ENCODE measurements around the gene FUT6. TPM values are rescaled to one million over a fixed set of nuclear protein-coding genes. Genes with fewer than 3 reads are reported as not detected.
"Not testable (repeated sequence)": the region's sequence is repeated elsewhere in the genome, so short reads cannot be mapped to it uniquely, and the experiment has no call there.

FUT6 gene
- polyA plus RNA-seq, 1 donor, result 13.4 TPM

DNA sequence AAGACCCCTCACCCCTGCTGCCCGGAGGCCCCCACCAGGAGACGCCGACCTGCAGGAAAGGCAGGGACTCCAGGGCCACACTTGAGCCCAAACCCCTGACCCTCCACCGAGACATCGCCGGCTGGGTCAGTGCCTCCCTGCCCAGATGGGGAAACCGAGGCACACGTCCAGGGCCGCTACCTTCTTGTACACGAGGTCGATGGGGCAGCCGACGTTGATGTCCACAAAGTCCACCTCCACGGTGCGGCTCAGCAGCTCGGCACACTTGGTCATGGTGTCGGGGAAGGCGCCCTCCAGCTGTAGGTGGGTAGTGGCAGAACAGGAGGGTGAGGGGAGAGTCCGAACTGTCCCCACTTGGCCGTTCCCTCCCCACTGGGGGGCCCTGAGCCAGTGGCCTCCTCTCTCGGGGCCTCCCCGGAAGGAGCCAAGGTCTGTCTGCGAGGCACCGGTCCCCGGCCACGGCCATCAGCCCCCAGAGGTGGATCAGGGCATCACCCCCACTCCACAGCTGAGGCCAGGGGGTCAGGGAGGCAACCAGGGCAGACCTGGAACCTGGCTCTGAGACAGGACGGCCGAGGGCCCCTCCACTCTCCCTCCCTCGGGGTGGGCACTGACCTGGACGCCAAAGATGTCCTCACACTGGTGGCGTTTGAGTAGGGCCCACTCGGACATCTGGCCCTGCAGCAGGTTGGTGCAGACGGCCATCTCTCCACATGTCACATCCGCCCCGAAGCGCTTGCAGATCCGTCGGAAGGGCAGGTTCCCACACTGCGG, 51.9 kb downstream of the FUT6 start:
- DNase-seq, result no peak

DNA sequence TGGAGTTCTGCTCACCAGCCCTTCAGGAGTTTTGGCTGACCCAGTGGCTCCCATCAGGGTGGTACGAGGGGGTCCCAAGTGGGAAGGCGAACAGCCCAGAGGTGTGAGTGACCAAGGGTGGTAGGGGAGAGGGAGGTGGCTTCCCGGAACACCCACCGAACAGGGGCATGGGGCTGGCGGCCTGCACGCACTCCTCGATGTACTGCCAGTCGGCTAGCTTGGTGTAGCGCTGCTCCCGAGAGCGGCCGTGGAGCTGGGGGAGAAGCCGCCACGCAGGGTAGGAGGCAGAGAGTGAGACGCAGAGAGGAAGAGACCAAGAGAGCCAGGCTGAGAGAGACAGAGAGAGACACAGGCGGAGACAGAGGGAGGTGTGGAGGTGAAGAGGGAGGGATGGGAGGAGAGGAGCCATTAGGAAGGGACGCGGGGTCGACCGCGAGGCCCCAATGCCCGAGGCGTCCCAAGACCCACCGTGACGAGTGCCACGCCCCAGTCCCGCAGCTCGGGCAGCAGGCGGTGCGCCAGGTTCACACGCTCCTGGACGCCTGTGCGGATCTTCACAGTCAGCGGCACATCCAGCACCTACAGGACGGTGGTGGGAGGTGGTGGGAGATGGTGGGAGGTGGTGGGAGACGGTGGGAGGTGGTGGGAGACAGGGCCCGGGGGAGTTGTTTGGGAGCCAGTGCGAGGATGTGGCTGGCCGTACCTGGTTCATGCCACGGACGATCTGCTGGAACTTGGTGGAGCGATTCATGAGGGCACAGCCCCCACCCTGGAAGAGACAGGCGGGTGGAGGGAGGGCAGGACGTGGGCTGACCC, 52.7 kb downstream of the FUT6 start:
- no peak for DNase-seq

DNA sequence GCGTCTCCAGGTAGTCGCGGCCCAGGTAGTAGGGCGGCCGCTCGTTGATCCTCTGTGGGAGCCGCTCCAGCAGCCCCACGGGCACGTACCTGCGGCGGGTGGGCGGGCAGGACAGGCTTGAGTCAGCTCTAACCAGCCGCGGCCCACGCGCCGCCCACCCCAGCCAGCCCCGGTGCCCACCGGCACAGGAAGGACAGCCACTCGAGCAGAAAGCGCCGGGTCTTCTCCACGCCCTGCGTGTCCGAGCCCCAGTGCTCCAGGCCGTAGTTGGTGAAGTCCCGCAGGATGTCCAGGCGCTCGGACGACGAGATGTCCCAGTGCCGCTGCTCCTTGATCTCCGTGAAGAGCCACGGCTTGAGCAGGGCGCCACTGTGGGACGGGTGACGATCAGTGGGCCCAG, 54.1 kb downstream of the FUT6 start:
- no peak for DNase-seq

DNA sequence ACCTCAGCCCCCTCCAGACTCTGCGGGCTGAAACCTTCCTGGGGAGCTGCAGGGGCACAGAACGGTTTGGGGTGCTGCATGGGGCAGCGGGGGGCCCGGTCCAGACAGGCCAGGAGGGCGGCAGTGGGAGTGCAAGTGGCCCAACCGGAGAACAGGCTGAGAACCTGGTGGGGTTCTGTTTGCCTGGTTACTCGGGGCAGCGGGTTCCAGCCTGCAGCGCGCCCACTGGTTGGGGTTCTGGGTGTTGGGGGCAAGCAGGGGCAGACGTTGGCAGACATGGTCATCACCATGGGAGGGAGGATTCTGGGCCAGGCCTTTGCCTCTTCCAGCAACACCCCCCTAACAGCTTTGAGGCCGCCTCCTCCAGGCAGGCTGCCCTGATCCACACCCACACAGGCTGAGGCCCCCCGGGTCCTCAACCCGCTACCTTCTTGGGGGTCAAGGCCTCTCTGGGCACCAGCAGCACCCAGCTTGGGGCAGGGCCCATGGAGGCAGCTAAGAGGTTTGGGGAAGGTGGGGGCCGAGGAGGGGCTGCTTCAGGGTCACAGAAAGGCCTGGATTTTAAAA, 54.8 kb downstream of the FUT6 start, which contains the start of gene PRR22:
PRR22 (minus strand) TSS at position 166 of the 567 bp plus-strand sequence; CDS start at position 80, 86 bp downstream.
- DNase-seq, result no peak

DNA sequence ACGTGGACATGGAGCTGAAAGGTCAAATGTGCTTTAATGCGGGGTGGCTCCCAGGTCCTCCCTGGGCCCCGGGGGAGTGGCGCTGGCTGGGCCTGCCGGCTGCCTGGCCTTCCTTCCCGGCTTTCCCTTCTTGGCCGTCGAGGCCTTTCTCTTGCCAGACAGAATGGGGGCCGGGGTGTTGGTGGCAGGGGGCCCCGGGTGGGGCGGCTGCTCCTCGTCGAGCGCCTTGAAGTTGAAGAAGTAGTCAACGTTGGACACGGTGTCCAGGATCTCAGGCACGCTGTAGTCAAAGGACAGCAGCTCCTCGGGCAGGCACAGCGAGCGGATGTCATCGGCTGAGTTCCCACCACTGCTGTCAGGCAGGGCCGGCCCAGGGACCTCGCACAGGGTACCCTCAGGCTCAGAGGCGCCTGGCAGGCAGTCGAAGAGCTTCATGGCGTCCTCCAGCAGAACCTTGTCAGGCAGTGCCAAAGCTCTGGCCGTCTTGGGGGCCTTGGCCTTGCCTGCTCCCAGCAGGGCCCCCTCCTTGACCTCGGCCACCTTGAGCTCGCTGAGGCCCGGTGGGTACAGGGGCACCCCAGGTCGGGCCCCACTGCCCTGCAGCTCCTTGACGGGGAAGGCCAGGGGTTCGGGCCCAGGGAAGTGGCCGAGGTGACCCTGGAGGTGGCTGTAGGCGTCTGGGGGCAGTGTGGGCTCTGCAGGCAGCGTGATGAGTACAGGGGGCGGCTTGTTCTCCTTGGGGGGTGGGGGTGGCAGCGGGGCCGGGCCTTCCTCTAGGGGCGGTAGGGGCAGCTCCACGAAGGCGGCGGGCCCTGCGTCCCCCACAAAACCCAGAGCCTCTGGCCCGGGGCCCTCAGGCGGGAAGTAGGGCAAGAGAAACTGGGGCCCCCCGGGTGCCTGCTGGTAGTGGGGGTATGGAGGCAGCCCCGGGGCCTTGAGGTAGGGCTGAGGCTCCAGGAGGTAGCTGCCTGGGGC, 56.3 kb downstream of the FUT6 start:
- no peak for DNase-seq

DNA sequence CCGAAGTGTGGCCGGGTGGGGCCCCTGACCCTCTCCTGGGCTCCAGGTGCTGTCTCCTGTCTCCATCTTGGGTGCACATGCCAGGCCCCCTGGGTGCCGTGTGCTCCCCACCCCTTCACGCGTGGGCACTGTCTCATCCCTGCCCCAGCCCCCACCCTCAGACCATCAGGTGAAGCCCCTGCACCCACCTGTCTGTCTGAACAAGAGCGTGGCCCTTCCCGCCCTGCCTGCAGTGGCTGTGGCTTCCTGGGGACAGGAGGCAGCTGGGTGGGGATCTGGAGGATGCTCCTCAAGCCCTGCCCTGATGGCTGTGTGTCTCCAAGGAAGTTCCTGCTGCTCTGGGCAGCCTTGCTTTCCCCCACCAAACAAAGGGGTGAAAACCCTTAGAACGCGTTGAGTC, 57.2 kb downstream of the FUT6 start:
- DNase-seq, result no peak

DNA sequence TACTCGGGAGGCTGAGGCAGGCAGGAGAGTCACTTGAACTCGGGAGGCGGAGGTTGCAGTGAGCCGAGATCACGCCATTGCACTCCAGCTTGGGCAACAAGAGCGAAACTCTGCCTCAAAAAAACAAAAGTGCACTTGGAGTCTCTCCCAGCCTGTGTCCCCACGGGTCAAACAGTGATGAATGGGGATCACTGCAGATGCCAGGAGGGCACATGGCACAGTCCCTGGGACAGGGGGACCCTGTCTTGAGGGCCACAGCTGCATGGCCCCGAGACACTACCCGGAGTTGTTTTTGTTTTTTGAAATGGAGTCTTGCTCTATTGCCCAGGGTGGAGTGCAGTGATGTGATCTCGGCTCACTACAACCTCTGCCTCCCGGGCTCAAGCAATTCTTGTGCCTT, 58.6 kb downstream of the FUT6 start:
- not testable (repeated sequence) for DNase-seq

Other genes with a start within 250 kb of the FUT6 start
- 118 TPM for gene SAFB2, start 216.9 kb downstream of the FUT6 start, polyA plus RNA-seq (ENCODE audit: insufficient read length)
- gene SAFB, start 216.6 kb downstream of the FUT6 start, polyA plus RNA-seq (ENCODE audit: insufficient read length), result 192 TPM
- 28.9 TPM for gene MICOS13, start 159.2 kb downstream of the FUT6 start, polyA plus RNA-seq (ENCODE audit: insufficient read length)
- 8.9 TPM for gene HSD11B1L, start 158.7 kb downstream of the FUT6 start, polyA plus RNA-seq (ENCODE audit: insufficient read length)
- 513 TPM for gene RPL36, start 149.4 kb downstream of the FUT6 start, polyA plus RNA-seq (ENCODE audit: insufficient read length)
- gene LONP1, start 119.6 kb downstream of the FUT6 start, polyA plus RNA-seq (ENCODE audit: insufficient read length), result 50.7 TPM
- not detected for gene CATSPERD, start 119.1 kb downstream of the FUT6 start, polyA plus RNA-seq (ENCODE audit: insufficient read length)
- 2.8 TPM for gene PRR22, start 55.0 kb downstream of the FUT6 start, polyA plus RNA-seq (ENCODE audit: insufficient read length)
- gene DUS3L, start 48.5 kb downstream of the FUT6 start, polyA plus RNA-seq (ENCODE audit: insufficient read length), result 26.2 TPM
- gene NRTN, start 34.6 kb downstream of the FUT6 start, polyA plus RNA-seq (ENCODE audit: insufficient read length), result 2.6 TPM
- gene FUT3, start 11.7 kb upstream of the FUT6 start, polyA plus RNA-seq (ENCODE audit: insufficient read length), result 1.2 TPM
- not detected for gene FUT5, start 30.8 kb upstream of the FUT6 start, polyA plus RNA-seq (ENCODE audit: insufficient read length)
- gene NDUFA11, start 64.1 kb upstream of the FUT6 start, polyA plus RNA-seq (ENCODE audit: insufficient read length), result 120 TPM
- 8.7 TPM for gene VMAC, start 65.2 kb upstream of the FUT6 start, polyA plus RNA-seq (ENCODE audit: insufficient read length)
- 21.8 TPM for gene CAPS, start 74.6 kb upstream of the FUT6 start, polyA plus RNA-seq (ENCODE audit: insufficient read length)
- gene RANBP3, start 138.4 kb upstream of the FUT6 start, polyA plus RNA-seq (ENCODE audit: insufficient read length), result 72.2 TPM

Measured in left kidney (tissue), 2 donors.